T-cell (primary cell): Measurements from ENCODE around the gene ZNF160. TPM values are rescaled to one million over a fixed set of nuclear protein-coding genes. Genes with fewer than 3 reads are reported as not detected.
A peak's percentile ranks its signal among the peaks of the same experiment; 100 is the strongest.
"Not testable (repeated sequence)": the region's sequence is repeated elsewhere in the genome, so short reads cannot be mapped to it uniquely, and the experiment has no call there.

Source experiments
- ATAC-seq, 4 experiments: fragments of 200-7000 bp in 3 of 4; fragments of 150-1000 bp in 1 of 4; cut with Tn5 transposase; replicated peaks in 1 of 4; 1 replicate in 3 of 4; 2 replicates in 1 of 4; pipeline ENCODE4 v1.10.0; 2021; ENCODE audit warnings: moderate library complexity in 3 of 4, mild to moderate bottlenecking in 2 of 4, moderate number of reproducible peaks in 1 of 4
- CTCF ChIA-PET, 2 donors: fragments of 300-600 bp; sonication (Branson Sonifier 250); formaldehyde crosslinking; loops; one replicate each; lab custom pipeline; 2022; ENCODE audit warnings: antibody characterized with exemption in 2 of 2; lab: Charles Lee
- POLR2A ChIA-PET, 2 donors: fragments of 300-600 bp; sonication (Branson Sonifier 250); formaldehyde crosslinking; loops; one replicate each; lab custom pipeline; 2022; ENCODE audit warnings: antibody characterized with exemption in 2 of 2; lab: Charles Lee
- DNase-seq, 35 experiments: peaks; one replicate each; pipeline versions ENCODE4 v3.0.0 to v3.0.0-alpha.2; 2013 to 2023
- H3K27ac ChIP-seq: one replicate; pipeline ENCODE4 v1.5.1; 2013; ENCODE audit warnings: low read length
- H3K27me3 ChIP-seq, 2 experiments: replicated peaks in 1 of 2; 1 replicate in 1 of 2; 2 replicates in 1 of 2; pipeline versions ENCODE4 v1.6.1 to v1.7.0; 2013; ENCODE audit warnings: low read length in 1 of 2, mixed read lengths in 1 of 2; ENCODE audit not compliant: control insufficient read depth in 2 of 2, insufficient read depth in 2 of 2; ENCODE audit errors: extremely low read depth in 1 of 2
- H3K36me3 ChIP-seq, 2 donors: 1 replicate in 1 of 2; 2 replicates in 1 of 2; pipeline versions ENCODE4 v1.6.1 to v1.7.0; 2013; ENCODE audit warnings: low read length in 1 of 2; ENCODE audit not compliant: control insufficient read depth in 2 of 2, insufficient read depth in 1 of 2; ENCODE audit errors: extremely low read depth in 1 of 2
- H3K4me1 ChIP-seq, 2 experiments: 1 replicate in 1 of 2; 2 replicates in 1 of 2; pipeline versions ENCODE4 v1.6.1 to v1.7.0; 2013; ENCODE audit warnings: low read length in 2 of 2, mixed read lengths in 1 of 2; ENCODE audit not compliant: insufficient read depth in 2 of 2, control insufficient read depth in 1 of 2; ENCODE audit errors: extremely low read depth in 1 of 2
- H3K4me3 ChIP-seq, 2 donors: 1 replicate in 1 of 2; 2 replicates in 1 of 2; pipeline versions ENCODE4 v1.5.1 to v1.7.0; 2013; ENCODE audit warnings: mild to moderate bottlenecking in 2 of 2, low read length in 1 of 2, moderate library complexity in 1 of 2; ENCODE audit not compliant: control insufficient read depth in 1 of 2; ENCODE audit errors: extremely low read depth in 1 of 2
- H3K9me3 ChIP-seq: 2 replicates; pipeline ENCODE4 v1.7.0; 2013
- H3K27ac Mint-ChIP-seq, 2 donors: one replicate each; pipeline ENCODE4 v1.8.0; 2020 to 2021; ENCODE audit warnings: mild to moderate bottlenecking in 2 of 2, mixed read lengths in 2 of 2
- H3K27me3 Mint-ChIP-seq, 2 donors: one replicate each; pipeline ENCODE4 v1.8.0; 2021 to 2022; ENCODE audit warnings: mixed read lengths in 2 of 2
- H3K36me3 Mint-ChIP-seq: one replicate; pipeline ENCODE4 v1.8.0; 2021; ENCODE audit warnings: mixed read lengths
- H3K4me1 Mint-ChIP-seq, 3 donors: one replicate each; pipeline ENCODE4 v1.8.0; 2020 to 2022; ENCODE audit warnings: mixed read lengths in 3 of 3, mild to moderate bottlenecking in 1 of 3
- H3K4me3 Mint-ChIP-seq, 3 donors: one replicate each; pipeline ENCODE4 v1.8.0; 2020 to 2022; ENCODE audit warnings: mild to moderate bottlenecking in 3 of 3, mixed read lengths in 3 of 3, moderate library complexity in 3 of 3
- H3K9me3 Mint-ChIP-seq, 3 donors: one replicate each; pipeline ENCODE4 v1.8.0; 2020 to 2022; ENCODE audit warnings: mixed read lengths in 3 of 3
- WGBS: methylation state at CpG from one replicate; pipeline ENCODE4 v1.1.5; 2013; ENCODE audit warnings: missing lambda C conversion rate; ENCODE audit not compliant: insufficient coverage; 5-methylcytosine and 5-hydroxymethylcytosine counted together
- total RNA-seq, 35 experiments: library from RNA in 6 of 35; stranded (reverse) in 6 of 35; fragments of 120-200 nt in 1 of 35; gene quantifications; one replicate each; pipeline versions ENCODE4 v1.2.1 to v1.2.4 and lab custom pipeline; 2013 to 2026

Gene ZNF160
- total RNA-seq, 5 donors from 2014 or later (not counting 1 experiment from before 2014, with no cell fraction given), result 45.6 to 57.8 (median 54.6) TPM

DNA sequence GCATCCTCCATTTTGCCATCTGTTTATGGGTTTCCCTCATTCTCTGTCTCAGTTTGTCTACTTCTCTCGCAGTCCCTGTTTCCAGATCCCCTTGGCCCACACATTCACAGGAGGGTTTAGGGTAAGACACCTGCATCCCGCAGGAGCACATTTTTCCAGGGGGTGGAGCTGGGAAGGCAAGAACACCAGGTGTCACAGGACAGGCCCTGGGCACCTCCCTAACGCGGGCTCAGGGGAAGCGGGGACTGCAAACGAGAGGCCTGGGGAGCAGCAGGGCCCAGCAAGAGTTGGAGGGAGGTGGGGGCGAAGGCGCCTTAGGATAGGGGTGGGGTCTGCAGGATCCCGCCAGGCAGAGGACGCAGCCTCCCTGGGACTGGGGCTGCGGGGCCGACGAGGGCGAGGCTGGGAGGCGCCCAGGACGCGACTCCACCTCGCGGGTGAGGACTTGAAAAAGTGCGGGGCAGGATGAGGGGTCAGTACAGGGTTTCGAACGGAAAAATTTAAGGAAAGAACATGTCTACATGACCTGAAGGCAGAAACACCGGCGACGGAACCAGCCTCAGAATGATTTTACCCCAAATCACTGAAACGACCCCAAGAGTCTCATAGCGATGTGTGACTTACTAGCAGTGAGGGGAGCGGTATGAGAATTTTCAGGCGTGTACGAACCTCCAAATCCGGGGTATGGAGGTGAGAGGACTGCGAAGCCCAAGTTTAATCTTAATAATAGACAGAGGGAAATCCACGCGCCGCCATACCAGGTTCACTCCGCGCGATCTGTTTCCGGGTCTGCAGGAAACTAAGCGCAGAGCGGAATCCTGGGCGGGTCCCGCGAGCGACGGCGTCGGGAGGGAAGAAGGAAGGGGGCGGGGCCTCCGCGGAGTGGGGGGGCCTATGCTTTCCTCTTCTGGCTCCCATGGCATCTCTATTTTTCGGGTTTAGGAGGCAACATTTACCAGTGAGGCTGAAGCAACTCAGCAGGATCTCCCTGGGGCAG, 65.8 kb downstream of the ZNF160 start:
- H3K4me1 Mint-ChIP-seq, result peaks cover 0 to 2% (median 0%) of the 10 kb centered on the region in 3 donors
- H3K9me3 Mint-ChIP-seq, result peaks cover 20 to 61% (median 42%) of the 10 kb centered on the region in 3 donors
- no peaks in the 10 kb centered on the region for H3K9me3 ChIP-seq
- H3K27me3 Mint-ChIP-seq, result peaks cover 16 to 24% of the 10 kb centered on the region in 2 donors
- H3K36me3 ChIP-seq, result no peaks in the 10 kb centered on the region
- ChIA-PET POLR2A (no interaction called here), CTCF (no interaction called here)
- H3K27ac ChIP-seq, result no peak overlapping the region
- peaks cover 35% of the 10 kb centered on the region for H3K36me3 Mint-ChIP-seq
- DNase-seq (peak in 9 of 35 experiments; percentile 5 to 34 (median 12)), ATAC-seq (peak in 1 of 4 experiments; percentile 50)
- no peaks in the 10 kb centered on the region for H3K4me1 ChIP-seq
- 44% methylated on average over 21 of the region's 52 CpGs for WGBS
- H3K4me3 Mint-ChIP-seq, result peak overlapping the region; percentile 1 to 63 (median 56)
- H3K27me3 ChIP-seq, result peaks cover 0 to 10% of the 10 kb centered on the region in 2 experiments
- H3K27ac Mint-ChIP-seq, result no peak overlapping the region
- peak overlapping the region in 1 of 2 donors; percentile 66 for H3K4me3 ChIP-seq

DNA sequence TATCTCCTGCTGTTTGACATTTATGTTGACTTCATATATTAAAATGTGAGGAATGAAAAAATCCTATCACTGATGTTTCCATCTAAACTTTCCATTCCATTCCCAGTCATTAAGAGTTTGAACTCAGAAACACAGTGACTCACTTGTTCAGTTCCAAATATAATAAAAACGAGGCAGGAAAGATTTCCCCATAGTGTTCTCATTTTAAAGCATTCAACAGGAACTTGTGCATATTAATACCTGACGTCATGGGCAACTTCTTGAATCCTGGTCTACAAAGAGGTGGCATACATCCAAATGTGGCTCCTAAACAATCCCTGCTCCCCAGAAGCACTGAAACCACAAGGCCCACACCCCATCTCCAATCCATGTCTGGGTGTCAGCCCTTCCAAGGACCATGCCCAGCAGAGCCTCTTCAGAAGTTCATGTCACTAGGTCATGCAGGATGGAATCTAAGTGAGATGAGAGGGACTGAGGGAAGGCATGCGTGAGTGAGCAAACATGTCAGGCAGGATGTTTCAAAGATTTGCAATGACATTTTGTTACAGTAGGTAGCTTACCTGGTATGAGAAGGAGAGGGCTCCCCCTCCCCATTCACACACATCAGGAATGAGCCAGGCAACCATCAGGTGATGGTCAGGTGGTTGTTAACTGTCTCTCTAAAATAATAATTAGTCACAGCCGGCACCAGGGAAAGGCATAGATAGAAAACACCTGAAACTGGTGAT, 68.1 kb downstream of the ZNF160 start:
- H3K9me3 Mint-ChIP-seq, result peaks cover 25 to 59% (median 41%) of the 10 kb centered on the region in 3 donors
- no peaks in the 10 kb centered on the region for H3K9me3 ChIP-seq

DNA sequence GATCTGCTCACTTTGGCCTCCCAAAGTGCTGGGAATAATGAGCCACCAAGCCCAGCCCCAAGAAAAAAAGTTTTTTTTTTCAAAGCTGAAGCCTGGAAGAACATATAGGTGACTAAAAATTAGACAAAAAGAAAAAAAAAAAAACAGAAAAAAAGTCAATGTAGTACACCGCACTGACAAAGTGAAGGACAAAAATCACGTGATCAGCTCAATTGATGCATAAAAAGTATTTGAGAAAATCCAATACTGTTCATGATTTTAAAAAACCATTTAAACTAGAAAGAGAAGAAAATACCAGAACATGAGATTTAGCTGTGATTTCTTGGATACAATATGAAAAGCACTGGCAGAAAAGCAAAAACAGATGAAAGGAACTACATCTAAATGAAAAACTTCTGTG, 69.2 kb downstream of the ZNF160 start:
- peaks cover 30% of the 10 kb centered on the region for H3K36me3 Mint-ChIP-seq
- no CpG with 5 or more reads among the region's 2 CpGs for WGBS
- H3K4me3 Mint-ChIP-seq, result no peak overlapping the region
- H3K9me3 Mint-ChIP-seq, result peaks cover 25 to 63% (median 42%) of the 10 kb centered on the region in 3 donors
- Histone ChIP-seq H3K27me3 (peaks cover 0 to 10% of the 10 kb centered on the region in 2 experiments), H3K27ac (no peak overlapping the region), H3K4me1 (no peaks in the 10 kb centered on the region), H3K4me3 (no peak overlapping the region), H3K36me3 (no peaks in the 10 kb centered on the region), H3K9me3 (no peaks in the 10 kb centered on the region)
- ChIA-PET CTCF (no interaction called here), POLR2A (no interaction called here)
- no peak for ATAC-seq
- DNase-seq, result no peak
- peaks cover 16 to 23% of the 10 kb centered on the region in 2 donors for H3K27me3 Mint-ChIP-seq
- no peak overlapping the region for H3K27ac Mint-ChIP-seq
- peaks cover 0 to 2% (median 0%) of the 10 kb centered on the region in 3 donors for H3K4me1 Mint-ChIP-seq

More for the DNA sequence above, 68.1 kb downstream of the ZNF160 start:
- peaks cover 28% of the 10 kb centered on the region for H3K36me3 Mint-ChIP-seq
- ATAC-seq (no peak), DNase-seq (no peak)
- Histone ChIP-seq H3K4me1 (no peaks in the 10 kb centered on the region), H3K27ac (no peak overlapping the region), H3K4me3 (no peak overlapping the region), H3K27me3 (peaks cover 0 to 10% of the 10 kb centered on the region in 2 experiments), H3K36me3 (no peaks in the 10 kb centered on the region)
- H3K4me3 Mint-ChIP-seq, result no peak overlapping the region
- no peak overlapping the region for H3K27ac Mint-ChIP-seq
- ChIA-PET POLR2A (no interaction called here), CTCF (interaction anchor here in 1 of 2 donors (0.6 kb wide), 1 partner anchor 48 kb away, joined by 3 read pairs; no protein-coding TSS in a partner anchor)
- peaks cover 16 to 24% of the 10 kb centered on the region in 2 donors for H3K27me3 Mint-ChIP-seq
- WGBS, result 66% methylated on average over 3 of the region's 4 CpGs
- H3K4me1 Mint-ChIP-seq, result peaks cover 0 to 2% (median 0%) of the 10 kb centered on the region in 3 donors

DNA sequence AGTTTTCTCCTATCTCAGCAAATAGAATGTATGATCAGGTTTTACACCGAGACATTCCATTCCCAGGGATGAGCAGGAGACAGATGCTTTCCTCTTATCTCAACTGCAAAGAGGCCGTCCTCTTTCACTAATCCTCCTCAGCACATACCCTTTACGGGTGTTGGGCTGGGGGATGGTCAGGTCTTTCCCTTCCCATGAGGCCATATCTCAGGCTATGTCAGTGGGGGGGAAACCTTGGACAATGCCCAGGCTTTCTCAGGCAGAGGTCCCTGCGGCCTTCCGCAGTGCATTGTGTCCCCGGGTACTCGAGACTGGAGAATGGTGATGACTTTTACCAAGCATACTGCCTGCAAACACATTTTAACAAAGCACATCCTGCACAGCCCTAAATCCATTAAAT, 74.9 kb downstream of the ZNF160 start:
- H3K36me3 ChIP-seq, H3K27ac Mint-ChIP-seq, H3K4me3 Mint-ChIP-seq, DNase-seq, H3K4me1 Mint-ChIP-seq, H3K4me1 ChIP-seq, H3K9me3 ChIP-seq, ATAC-seq, H3K27me3 ChIP-seq, H3K4me3 ChIP-seq, POLR2A ChIA-PET, CTCF ChIA-PET, H3K27me3 Mint-ChIP-seq, H3K27ac ChIP-seq: not testable (repeated sequence)
- WGBS, result 57% methylated on average over 3 of the region's 7 CpGs
- Mint-ChIP-seq H3K9me3 (peaks cover 11 to 64% (median 35%) of the 10 kb centered on the region in 3 donors), H3K36me3 (peaks cover 15% of the 10 kb centered on the region)

DNA sequence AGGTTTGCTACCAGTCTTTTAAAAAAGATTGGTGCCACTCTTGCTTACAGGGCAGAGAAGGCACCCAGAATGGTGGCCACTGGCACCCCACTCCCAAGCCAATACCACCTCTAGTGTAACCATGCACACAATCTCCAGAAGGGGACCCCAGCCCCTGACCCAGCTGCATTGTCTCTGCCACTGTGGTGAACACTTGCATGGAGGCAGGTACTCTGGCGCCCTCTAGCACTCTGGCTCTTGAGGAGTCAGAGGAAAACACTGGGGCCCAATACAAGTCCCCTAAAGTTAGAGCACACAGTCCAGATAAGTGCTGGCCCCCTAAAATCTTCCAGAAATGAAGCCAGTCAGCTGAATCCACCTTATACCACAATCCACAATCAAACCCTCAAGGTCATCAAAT, 83.5 kb downstream of the ZNF160 start:
- no peaks in the 10 kb centered on the region for H3K9me3 ChIP-seq
- no peak overlapping the region for H3K4me3 ChIP-seq
- DNase-seq (peak in 6 of 35 experiments; percentile 2 to 13 (median 8)), ATAC-seq (no peak)
- no peaks in the 10 kb centered on the region for H3K4me1 Mint-ChIP-seq
- H3K27ac Mint-ChIP-seq, result no peak overlapping the region
- no peaks in the 10 kb centered on the region for H3K36me3 ChIP-seq
- no peak overlapping the region for H3K4me3 Mint-ChIP-seq
- H3K27ac ChIP-seq, result no peak overlapping the region
- H3K27me3 Mint-ChIP-seq, result no peaks in the 10 kb centered on the region
- peaks cover 3% of the 10 kb centered on the region for H3K36me3 Mint-ChIP-seq
- ChIA-PET CTCF (no interaction called here), POLR2A (no interaction called here)
- 0% methylated on average over 1 of the region's 1 CpG for WGBS
- H3K27me3 ChIP-seq, result no peaks in the 10 kb centered on the region
- H3K4me1 ChIP-seq, result no peaks in the 10 kb centered on the region
- peaks cover 13 to 61% (median 30%) of the 10 kb centered on the region in 3 donors for H3K9me3 Mint-ChIP-seq
